Measurements from ENCODE around the gene FDXR. TPM values are rescaled to one million over a fixed set of nuclear protein-coding genes. Genes with fewer than 3 reads are reported as not detected.

FDXR gene
- polyA plus RNA-seq, 1 donor from 2014 or later = 14.4 TPM

- Histone ChIP-seq H3K27ac (ENCODE audit: low read length) (no peak overlapping the region), H3K79me2 (replicated peaks; ENCODE audit: insufficient read depth, low read length) (no peaks in the 10 kb centered on the region), H4K20me1 (ENCODE audit: insufficient read depth) (no peaks in the 10 kb centered on the region), H3K36me3 (ENCODE audit: insufficient read depth, low read length) (no peaks in the 10 kb centered on the region), H3K27me3 (ENCODE audit: insufficient read depth, low read depth, low read length) (no peaks in the 10 kb centered on the region), H3K9me3 (ENCODE audit: low read length) (no peaks in the 10 kb centered on the region), H3K4me2 (ENCODE audit: low read length) (no peak overlapping the region), H3K4me3 (ENCODE audit: low read length) (no peak overlapping the region), H3K9ac (ENCODE audit: low read length) (no peak overlapping the region), H3K9me2 (ENCODE audit: insufficient read depth, low read length) (no peaks in the 10 kb centered on the region), H2AFZ (ENCODE audit: low read depth, low read length) (no peak overlapping the region), H3F3A (ENCODE audit: insufficient read depth, low read length, poor library complexity, severe bottlenecking) (no peaks in the 10 kb centered on the region)
- TF ChIP-seq MXI1 (conservative IDR thresholded peaks at IDR 0.05; ENCODE audit: poor library complexity, severe bottlenecking) (no peak), CTCF (IDR thresholded peaks at IDR 0.05; ENCODE audit: poor library complexity, severe bottlenecking) (no peak), EZH2 (IDR thresholded peaks at IDR 0.05; ENCODE audit: borderline replicate concordance, insufficient read depth, low read length, poor library complexity, severe bottlenecking) (no peak), EP300 (conservative IDR thresholded peaks at IDR 0.05; ENCODE audit: poor library complexity, severe bottlenecking) (no peak), SMC3 (conservative IDR thresholded peaks at IDR 0.05; ENCODE audit: poor library complexity) (no peak), REST (IDR thresholded peaks at IDR 0.05; ENCODE audit: borderline replicate concordance) (no peak), RAD21 (conservative IDR thresholded peaks at IDR 0.05) (no peak), POLR2AphosphoS5 (IDR thresholded peaks at IDR 0.05) (no peak), TAF1 (IDR thresholded peaks at IDR 0.05; ENCODE audit: low read depth) (no peak)
Measured at GRCh38 chr17:74815550-74816370, 57.0 kb downstream of the FDXR start.

GRCh38 chr17:74815067-74815466, 57.7 kb downstream of the FDXR start:
- Histone ChIP-seq H3K4me3 (ENCODE audit: low read length) (no peak overlapping the region), H3F3A (ENCODE audit: insufficient read depth, low read length, poor library complexity, severe bottlenecking) (no peaks in the 10 kb centered on the region), H3K36me3 (ENCODE audit: insufficient read depth, low read length) (no peaks in the 10 kb centered on the region), H3K79me2 (replicated peaks; ENCODE audit: insufficient read depth, low read length) (no peaks in the 10 kb centered on the region), H3K27ac (ENCODE audit: low read length) (no peak overlapping the region), H3K4me2 (ENCODE audit: low read length) (no peak overlapping the region), H2AFZ (ENCODE audit: low read depth, low read length) (no peak overlapping the region), H4K20me1 (ENCODE audit: insufficient read depth) (no peaks in the 10 kb centered on the region), H3K27me3 (ENCODE audit: insufficient read depth, low read depth, low read length) (no peaks in the 10 kb centered on the region), H3K9ac (ENCODE audit: low read length) (no peak overlapping the region), H3K9me3 (ENCODE audit: low read length) (no peaks in the 10 kb centered on the region), H3K9me2 (ENCODE audit: insufficient read depth, low read length) (no peaks in the 10 kb centered on the region)
- no peak for TF ChIP-seq RAD21 (conservative IDR thresholded peaks at IDR 0.05)
- no peak for TF ChIP-seq EZH2 (IDR thresholded peaks at IDR 0.05; ENCODE audit: borderline replicate concordance, insufficient read depth, low read length, poor library complexity, severe bottlenecking)
- no peak for TF ChIP-seq EP300 (conservative IDR thresholded peaks at IDR 0.05; ENCODE audit: poor library complexity, severe bottlenecking)
- no peak for TF ChIP-seq REST (IDR thresholded peaks at IDR 0.05; ENCODE audit: borderline replicate concordance)
- no peak for TF ChIP-seq TAF1 (IDR thresholded peaks at IDR 0.05; ENCODE audit: low read depth)

Measured in neural cell (in vitro differentiated cells).